Islet precursor cell (in vitro differentiated cells): ENCODE results near the gene RAB28.

Experiments
- DNase-seq: peaks from one replicate; pipeline ENCODE4 v3.0.0-alpha.2; 2018

RAB28 gene

GRCh38 chr4:13367691-13368090 lies 116.4 kb downstream of the RAB28 start:
- DNase-seq = no peak

- no peak for DNase-seq
Observed at GRCh38 chr4:13367244-13367643, 116.9 kb downstream of the RAB28 start.

GRCh38 chr4:13365195-13365594 lies 118.9 kb downstream of the RAB28 start:
- no peak for DNase-seq

- DNase-seq = no peak
Observed at GRCh38 chr4:13364653-13365052, 119.5 kb downstream of the RAB28 start.

- no peak for DNase-seq
Observed at GRCh38 chr4:13364172-13364571, 120.0 kb downstream of the RAB28 start.

- no peak for DNase-seq
Observed at GRCh38 chr4:13359809-13360208, 124.3 kb downstream of the RAB28 start.

GRCh38 chr4:13355111-13355880 lies 128.8 kb downstream of the RAB28 start:
- no peak for DNase-seq

- DNase-seq = no peak
Observed at GRCh38 chr4:13349096-13349495, 135.0 kb downstream of the RAB28 start.

- no peak for DNase-seq
Observed at GRCh38 chr4:13348216-13348615, 135.9 kb downstream of the RAB28 start.

- no peak for DNase-seq
Observed at GRCh38 chr4:13347517-13348125, 136.5 kb downstream of the RAB28 start.

GRCh38 chr4:13344216-13344615 lies 139.9 kb downstream of the RAB28 start:
- DNase-seq = peak; percentile 12

GRCh38 chr4:13340672-13341071 lies 143.5 kb downstream of the RAB28 start:
- DNase-seq = no peak

- DNase-seq = no peak
Observed at GRCh38 chr4:13331827-13332226, 152.3 kb downstream of the RAB28 start.

- DNase-seq = no peak
Observed at GRCh38 chr4:13329963-13330362, 154.2 kb downstream of the RAB28 start.

GRCh38 chr4:13329340-13329850 lies 154.7 kb downstream of the RAB28 start:
- no peak for DNase-seq

GRCh38 chr4:13328591-13328990 lies 155.5 kb downstream of the RAB28 start:
- DNase-seq = no peak

- DNase-seq = no peak
Observed at GRCh38 chr4:13327991-13328390, 156.1 kb downstream of the RAB28 start.

- peak; percentile 58 for DNase-seq
Observed at GRCh38 chr4:13325744-13326143, 158.4 kb downstream of the RAB28 start.

GRCh38 chr4:13323921-13324320 lies 160.2 kb downstream of the RAB28 start:
- DNase-seq = no peak

GRCh38 chr4:13322681-13323101 lies 161.4 kb downstream of the RAB28 start:
- no peak for DNase-seq
